Activated CD4-positive, alpha-beta T cell treated with anti-CD3 and anti-CD28 coated beads, Interleukin-2, amount 50 U/mL, for 16 hours (primary cell): ENCODE data around the gene CRISPLD2.
A peak's percentile ranks its signal among the peaks of the same experiment; 100 is the strongest.

Experiments used
- DNase-seq: peaks from one replicate; pipeline ENCODE4 v3.0.0-alpha.2; 2020

Gene CRISPLD2

DNA sequence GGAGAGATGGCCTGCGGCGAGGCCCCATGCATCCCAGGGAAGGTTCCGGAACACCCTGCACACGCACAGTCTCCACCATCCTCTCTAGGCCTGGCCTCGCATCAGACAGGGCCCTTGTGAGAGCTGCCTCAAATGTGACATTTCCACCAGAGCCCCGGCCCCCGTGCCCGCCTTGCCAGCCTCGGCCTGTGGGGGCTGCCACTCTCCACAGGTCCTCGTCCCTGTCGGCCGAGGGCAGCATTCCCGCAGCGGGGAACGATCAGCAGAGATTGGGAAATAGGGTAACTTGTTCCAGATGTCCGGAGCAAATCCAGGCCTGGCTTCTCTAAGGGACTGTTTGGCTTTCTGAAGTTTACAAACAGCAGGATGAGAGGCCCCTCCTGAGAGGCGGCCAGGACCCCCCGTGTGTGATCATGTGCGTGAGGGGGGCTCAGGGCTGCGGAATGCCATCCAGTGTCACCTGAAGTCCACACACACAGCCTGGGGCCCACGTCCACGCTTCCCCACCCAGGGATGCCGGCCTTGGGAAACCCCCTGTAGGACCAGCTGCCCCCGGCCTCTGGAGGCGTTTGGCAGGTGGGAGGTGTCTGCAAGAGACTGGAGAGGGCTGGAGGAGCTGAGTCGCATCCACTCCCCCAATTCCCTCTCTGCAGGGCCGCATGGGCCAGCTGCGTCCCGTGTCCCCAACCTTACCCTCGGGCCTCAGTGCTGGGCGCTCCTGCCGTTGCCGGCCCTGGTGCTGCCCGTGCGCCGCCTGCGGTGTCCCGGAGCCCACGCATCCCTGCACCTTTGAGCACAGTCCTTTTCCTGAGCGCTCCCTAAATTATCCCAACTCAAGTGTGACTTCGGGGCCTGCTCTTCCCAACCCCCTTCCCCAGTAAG lies 121.1 kb downstream of the CRISPLD2 start:
- DNase-seq = no peak

GRCh38 chr16:84941921-84942320 lies 122.1 kb downstream of the CRISPLD2 start:
- DNase-seq = no peak

DNA sequence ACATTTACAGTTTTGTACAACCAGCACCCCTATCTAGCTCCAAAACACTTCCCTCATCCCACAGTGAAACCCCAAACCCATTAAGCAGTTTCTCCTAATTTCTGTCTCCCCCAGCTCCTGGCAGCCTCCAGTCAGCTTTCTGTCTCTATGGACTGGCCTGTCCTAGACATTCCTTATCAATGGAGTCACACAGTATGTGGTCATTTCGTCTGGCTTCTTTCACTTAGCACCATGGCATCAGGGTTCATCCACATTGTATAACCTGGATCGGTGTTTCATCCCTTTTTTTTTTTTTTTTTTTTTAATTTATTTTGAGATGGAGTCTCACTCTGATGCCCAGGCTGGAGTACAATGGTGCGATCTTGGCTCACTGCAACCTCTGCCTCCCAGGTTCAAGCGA lies 123.0 kb downstream of the CRISPLD2 start:
- DNase-seq = no peak

- no peak for DNase-seq
These were observed 123.8 kb downstream of the CRISPLD2 start for GRCh38 chr16:84943620-84944019.

GRCh38 chr16:84947022-84947421 lies 127.2 kb downstream of the CRISPLD2 start:
- DNase-seq = no peak

DNA sequence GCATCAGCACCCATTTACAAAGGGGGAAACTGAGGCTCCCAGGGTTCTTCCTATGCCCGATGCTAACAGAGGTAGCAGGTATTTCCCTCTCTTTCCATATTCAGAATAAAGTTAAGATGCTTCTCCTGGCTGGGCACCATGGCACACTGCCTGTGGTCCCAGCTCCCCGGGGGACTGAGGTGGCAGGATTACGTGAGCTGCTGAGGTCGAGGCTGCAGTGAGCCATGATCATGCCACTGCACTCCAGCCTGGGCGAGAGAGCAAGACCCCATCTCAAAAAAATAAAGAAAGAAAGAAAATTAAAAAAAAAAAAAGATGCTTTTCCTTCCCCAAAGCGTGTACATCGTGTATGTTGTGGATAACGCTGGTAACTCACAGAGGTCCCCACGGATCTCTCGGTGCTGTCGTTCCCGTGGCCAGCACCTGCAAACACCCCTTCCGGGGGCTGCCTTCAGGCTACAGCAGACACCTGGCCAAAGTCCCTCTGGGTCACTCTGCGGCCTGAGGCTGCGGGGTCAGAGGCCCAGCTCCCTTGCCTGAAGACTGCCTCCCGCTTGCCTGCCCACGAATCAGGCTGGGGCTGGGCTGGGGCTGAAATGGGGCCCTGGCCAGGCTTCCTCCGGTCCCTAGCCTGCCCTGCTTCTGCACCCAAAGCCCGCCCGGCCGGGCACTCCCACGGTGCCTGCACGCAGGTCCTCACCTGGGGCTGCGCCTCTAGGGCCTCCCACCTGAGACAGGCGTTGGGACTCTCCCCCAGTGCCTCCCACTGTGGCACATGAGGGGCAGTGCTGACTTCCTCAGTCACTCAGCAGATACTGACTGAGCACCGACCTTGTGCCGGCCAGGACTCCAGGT lies 128.4 kb downstream of the CRISPLD2 start:
- DNase-seq = no peak

GRCh38 chr16:84948851-84949610 lies 129.2 kb downstream of the CRISPLD2 start:
- no peak for DNase-seq

DNA sequence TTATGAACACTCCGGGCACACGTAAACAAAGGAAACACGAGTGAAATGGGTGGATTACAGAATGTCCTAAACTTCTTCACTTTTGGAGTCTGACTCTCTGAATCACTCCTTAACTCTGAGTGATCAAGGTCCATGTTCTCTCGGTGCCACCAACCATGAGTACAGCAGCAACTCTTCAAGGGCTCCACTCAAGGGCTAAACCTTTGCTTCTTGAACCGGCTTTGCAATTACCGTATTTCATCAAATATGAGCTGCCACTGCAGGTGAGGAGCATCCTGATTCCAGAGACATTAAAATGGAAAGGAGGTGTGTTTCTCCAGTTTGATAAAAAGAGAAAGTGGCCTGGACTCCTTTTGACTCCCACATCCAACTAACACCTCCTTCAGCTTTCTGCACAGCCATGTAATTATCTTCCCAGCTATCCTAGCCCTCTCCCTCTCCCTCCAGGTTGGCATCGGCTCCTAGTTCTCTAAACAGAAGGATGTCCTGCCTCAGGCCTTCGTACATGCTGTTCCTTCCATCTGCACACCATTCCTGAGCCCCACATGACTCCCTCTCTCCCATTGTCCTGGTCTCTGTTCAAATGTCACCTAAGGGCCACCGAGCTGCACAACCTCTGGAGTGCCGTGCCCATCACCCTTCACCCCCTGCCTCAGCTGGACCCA lies 130.1 kb downstream of the CRISPLD2 start:
- DNase-seq = no peak

- peak; percentile 37 for DNase-seq
These were observed 131.1 kb downstream of the CRISPLD2 start for GRCh38 chr16:84950906-84951305.

DNA sequence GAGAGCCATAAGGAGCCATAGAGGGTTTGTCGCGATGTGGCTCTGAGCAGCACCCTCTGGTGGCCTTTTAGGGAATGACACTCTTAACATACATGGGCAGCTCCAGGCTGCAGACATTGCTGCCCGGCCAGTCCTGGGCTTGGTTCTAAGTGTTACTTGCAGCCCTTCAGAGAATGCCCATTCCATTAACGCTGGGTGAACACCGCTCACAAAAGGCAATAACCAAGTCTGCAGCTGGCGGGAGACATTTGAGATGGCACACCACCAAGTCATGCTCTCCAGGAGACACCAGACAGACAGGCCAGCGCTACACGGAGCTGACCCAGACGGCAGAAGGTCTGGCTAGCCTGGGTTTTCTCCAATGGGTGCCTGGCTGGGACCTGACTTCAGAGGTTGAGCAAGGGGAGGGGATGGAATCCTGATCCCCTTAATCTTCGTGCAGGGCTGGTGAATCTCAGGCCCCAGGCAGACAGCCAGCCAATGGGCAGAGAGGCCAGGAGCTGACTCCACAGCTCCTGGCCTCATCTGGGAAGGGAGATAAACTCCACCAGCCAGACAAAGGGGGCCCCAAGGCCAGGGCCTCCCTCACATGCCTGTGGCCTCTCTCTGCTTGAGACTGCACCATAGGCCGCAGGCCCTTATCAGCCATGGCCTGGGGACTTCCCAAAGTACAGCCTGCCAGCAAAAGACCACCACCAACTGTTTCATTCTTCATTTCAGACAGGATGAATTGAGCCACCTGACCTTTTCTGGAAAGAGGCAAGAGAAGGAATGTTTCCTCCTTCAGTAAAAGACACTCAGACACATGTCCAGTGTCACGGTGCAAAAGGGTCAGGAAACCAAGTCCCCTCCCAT lies 132.8 kb downstream of the CRISPLD2 start:
- DNase-seq = peak; percentile 79

- DNase-seq = no peak
These were observed 133.5 kb downstream of the CRISPLD2 start for GRCh38 chr16:84953190-84953746.

DNA sequence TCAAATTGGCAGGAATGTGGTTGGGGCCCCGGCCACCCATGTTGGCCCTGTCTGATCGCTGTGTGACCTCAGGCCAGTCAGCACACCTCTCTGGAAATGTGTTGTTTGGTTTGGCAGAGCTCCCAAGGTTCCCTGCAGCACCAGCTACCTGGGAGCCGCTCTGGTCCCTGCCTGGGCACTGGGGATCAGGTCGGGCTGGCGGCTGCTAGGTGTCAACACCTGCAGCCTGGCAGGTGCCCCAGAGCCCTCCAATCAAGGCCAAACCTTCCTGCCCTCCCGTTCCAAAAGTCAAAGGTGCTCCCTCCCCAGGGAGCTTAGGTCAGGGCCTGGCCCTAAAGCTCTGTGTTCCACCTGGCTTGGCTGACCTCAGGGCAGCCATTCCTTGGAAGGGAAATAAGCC lies 135.6 kb downstream of the CRISPLD2 start:
- DNase-seq = no peak

- no peak for DNase-seq
These were observed 137.4 kb downstream of the CRISPLD2 start for GRCh38 chr16:84957192-84957591.

DNA sequence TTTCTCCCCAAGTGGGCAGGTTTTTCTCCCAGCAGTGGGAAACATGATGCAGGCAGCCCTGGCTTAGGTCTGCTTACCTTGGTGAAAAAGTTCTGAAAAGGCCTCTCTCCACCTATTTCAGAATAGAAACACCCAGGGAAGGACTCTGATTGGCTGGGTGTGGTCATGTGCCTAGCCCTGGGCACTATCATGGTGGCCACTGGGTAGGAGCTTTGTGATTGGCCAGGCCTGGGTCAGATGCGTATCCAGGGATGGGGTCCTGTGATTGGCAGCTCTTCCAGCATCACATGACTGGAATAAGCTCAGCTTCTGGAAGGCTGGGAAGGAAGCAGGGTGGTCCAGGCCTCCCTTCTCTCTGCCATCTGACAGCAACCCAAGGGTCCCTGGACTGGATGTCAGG lies 138.0 kb downstream of the CRISPLD2 start:
- DNase-seq = no peak
